ENCODE measurements around the gene ABCB8. TPM values are rescaled to one million over a fixed set of nuclear protein-coding genes. Genes with fewer than 3 reads are reported as not detected.

Gene ABCB8
- total and polyA plus RNA-seq, 2 donors (not counting 3 experiments of a cell fraction or from before 2014, with no cell fraction given) = 38.0 to 46.3 TPM

DNA sequence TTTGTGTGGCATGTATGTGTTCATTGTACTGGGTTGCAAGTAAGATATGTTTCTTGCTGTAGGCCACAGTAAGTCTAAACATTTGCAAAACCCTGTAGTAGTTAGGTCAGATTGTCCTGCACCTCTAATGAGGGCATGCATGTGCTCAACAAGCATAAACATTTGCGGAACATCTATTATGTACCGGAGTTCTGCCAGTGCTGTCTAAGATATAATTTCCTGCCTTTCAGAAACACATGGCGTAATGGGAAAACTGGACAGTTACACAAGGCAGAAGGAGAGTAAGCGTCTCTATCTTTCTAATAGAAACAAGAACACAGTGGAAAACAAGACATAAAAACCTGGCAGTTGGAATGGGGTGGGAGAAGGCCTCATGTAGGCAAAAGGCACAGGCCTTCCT, 2.8 kb downstream of the ABCB8 start:
- no peak for DNase-seq (ENCODE audit: low read depth, low spot score)
- TF ChIP-seq JUN (IDR thresholded peaks at IDR 0.05; ENCODE audit: borderline replicate concordance, insufficient read depth, insufficient read length, low read depth) (no peak), FOS (IDR thresholded peaks at IDR 0.05; ENCODE audit: borderline replicate concordance, insufficient read depth, low read length) (no peak), POLR2AphosphoS5 (IDR thresholded peaks at IDR 0.05; ENCODE audit: insufficient read depth, low read depth, low read length) (no peak), GATA2 (IDR thresholded peaks at IDR 0.05; ENCODE audit: insufficient read depth, insufficient read length, low read depth, low read length) (no peak), POLR2A (IDR thresholded peaks at IDR 0.05; ENCODE audit: low read depth, low read length) (no peak), EZH2 (IDR thresholded peaks at IDR 0.05; ENCODE audit: borderline replicate concordance, low read depth, low read length, severe bottlenecking) (no peak)
- TF ChIP-seq, protein P1, sequence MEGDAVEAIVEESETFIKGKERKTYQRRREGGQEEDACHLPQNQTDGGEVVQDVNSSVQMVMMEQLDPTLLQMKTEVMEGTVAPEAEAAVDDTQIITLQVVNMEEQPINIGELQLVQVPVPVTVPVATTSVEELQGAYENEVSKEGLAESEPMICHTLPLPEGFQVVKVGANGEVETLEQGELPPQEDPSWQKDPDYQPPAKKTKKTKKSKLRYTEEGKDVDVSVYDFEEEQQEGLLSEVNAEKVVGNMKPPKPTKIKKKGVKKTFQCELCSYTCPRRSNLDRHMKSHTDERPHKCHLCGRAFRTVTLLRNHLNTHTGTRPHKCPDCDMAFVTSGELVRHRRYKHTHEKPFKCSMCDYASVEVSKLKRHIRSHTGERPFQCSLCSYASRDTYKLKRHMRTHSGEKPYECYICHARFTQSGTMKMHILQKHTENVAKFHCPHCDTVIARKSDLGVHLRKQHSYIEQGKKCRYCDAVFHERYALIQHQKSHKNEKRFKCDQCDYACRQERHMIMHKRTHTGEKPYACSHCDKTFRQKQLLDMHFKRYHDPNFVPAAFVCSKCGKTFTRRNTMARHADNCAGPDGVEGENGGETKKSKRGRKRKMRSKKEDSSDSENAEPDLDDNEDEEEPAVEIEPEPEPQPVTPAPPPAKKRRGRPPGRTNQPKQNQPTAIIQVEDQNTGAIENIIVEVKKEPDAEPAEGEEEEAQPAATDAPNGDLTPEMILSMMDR (IDR thresholded peaks at IDR 0.05; ENCODE audit: extremely low read depth in 1 of 2, insufficient read depth in 1 of 2, low read depth in 1 of 2, low read length in 2 of 2) = no peak
- TF ChIP-seq, protein P2, sequence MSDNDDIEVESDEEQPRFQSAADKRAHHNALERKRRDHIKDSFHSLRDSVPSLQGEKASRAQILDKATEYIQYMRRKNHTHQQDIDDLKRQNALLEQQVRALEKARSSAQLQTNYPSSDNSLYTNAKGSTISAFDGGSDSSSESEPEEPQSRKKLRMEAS (IDR thresholded peaks at IDR 0.05; ENCODE audit: insufficient read depth, insufficient read length) = no peak
- H2AFZ ChIP-seq (ENCODE audit: low read depth, low read length) = no peak overlapping the region
- no peaks in the 10 kb centered on the region for H4K20me1 ChIP-seq (replicated peaks; ENCODE audit: control insufficient read depth, extremely low read depth, insufficient read depth, low read length)
- no peak overlapping the region for H3K4me2 ChIP-seq (ENCODE audit: insufficient read depth, low read length)
- no peak overlapping the region for H3K27ac ChIP-seq (ENCODE audit: insufficient read depth, low read depth, low read length)
- H3K4me1 ChIP-seq (ENCODE audit: control insufficient read depth, extremely low read depth, insufficient read depth, low read length) = peaks cover 13% of the 10 kb centered on the region
- dilution Hi-C loops (cut with MboI; ENCODE audit: extremely low pct_ligation_motif_present, low sequenced_read_pairs) (no loop called here), intact Hi-C loops (cut with micrococcal nuclease) (no loop called here)
- FAIRE-seq = no peak
- CTCF ChIA-PET = no interaction called here
- peaks cover 0 to 13% of the 10 kb centered on the region in 2 experiments for H3K36me3 ChIP-seq (ENCODE audit: control insufficient read depth in 2 of 2, extremely low read depth in 1 of 2, insufficient read depth in 2 of 2, low read length in 2 of 2)
- H3K9ac ChIP-seq (replicated peaks; ENCODE audit: extremely low read depth, insufficient read depth, low read length) = no peak overlapping the region
- H3K9me3 ChIP-seq (replicated peaks; ENCODE audit: control insufficient read depth, insufficient read depth, low read length) = no peaks in the 10 kb centered on the region
- POLR2A ChIA-PET = interaction anchor here (0.7 kb wide), 1 partner anchor 52 kb away, joined by 4 read pairs; no protein-coding TSS in a partner anchor
- H3K4me3 ChIP-seq (replicated peaks in 1 of 3; ENCODE audit: insufficient read depth in 1 of 3, low read depth in 1 of 3, low read length in 3 of 3) = no peak overlapping the region
- no peaks in the 10 kb centered on the region for H3K9me1 ChIP-seq (replicated peaks; ENCODE audit: control insufficient read depth, extremely low read depth, insufficient read depth, low read length)
- H3K27me3 ChIP-seq (ENCODE audit: control insufficient read depth in 2 of 2, insufficient read depth in 2 of 2, low read length in 2 of 2) = no peaks in the 10 kb centered on the region
- no peaks in the 10 kb centered on the region for H3K79me2 ChIP-seq (ENCODE audit: control insufficient read depth, insufficient read depth, low read length)
- no TSS peak for BruUV-seq (replicated peaks)

Measured in endothelial cell of umbilical vein (primary cell).